PC-9 (cell line): Measurements from ENCODE around the gene SLC2A9. TPM values are rescaled to one million over a fixed set of nuclear protein-coding genes. Genes with fewer than 3 reads are reported as not detected.

Experiments used
- BruUV-seq: library from RNA; stranded (reverse); fragments of 400-500 nt; replicated peaks from 2 replicates; lab custom pipeline; 2021; lab: Mats Ljungman, UMichigan
- CTCF ChIA-PET: fragments of 300-600 bp; sonication (Branson Sonifier 250); formaldehyde crosslinking; loops from one replicate; lab custom pipeline; 2022; ENCODE audit warnings: antibody characterized with exemption; lab: Charles Lee
- POLR2A ChIA-PET: fragments of 300-600 bp; sonication (Branson Sonifier 250); formaldehyde crosslinking; loops from one replicate; lab custom pipeline; 2022; ENCODE audit warnings: antibody characterized with exemption; ENCODE audit not compliant: unreplicated experiment; lab: Charles Lee
- DNase-seq, 2 experiments: peaks; one replicate each; pipeline versions ENCODE4 v3.0.0 to v3.0.0-alpha.2; 2015 to 2022; ENCODE audit warnings: mixed read lengths in 1 of 2
- H2AFZ ChIP-seq: fragments of 200-600 bp; sonication (generic); 2 replicates; pipeline ENCODE4 v1.8.1; 2017; ENCODE audit warnings: antibody characterized with exemption
- H3F3A ChIP-seq: fragments of 200-600 bp; sonication (generic); 2 replicates; pipeline ENCODE4 v1.8.1; 2017; ENCODE audit warnings: antibody characterized with exemption, mild to moderate bottlenecking, low read depth; ENCODE audit not compliant: insufficient read depth
- H3K27ac ChIP-seq: fragments of 200-600 bp; sonication (generic); 2 replicates; pipeline ENCODE4 v1.6.1; 2016; ENCODE audit warnings: mixed run types
- H3K27me3 ChIP-seq: fragments of 200-600 bp; sonication (generic); 2 replicates; pipeline ENCODE4 v1.6.1; 2016; ENCODE audit warnings: low read depth, mixed run types; ENCODE audit not compliant: insufficient read depth
- H3K36me3 ChIP-seq: fragments of 200-600 bp; sonication (generic); 2 replicates; pipeline ENCODE4 v1.6.1; 2016; ENCODE audit warnings: low read depth, mixed run types
- H3K4me1 ChIP-seq: fragments of 200-600 bp; sonication (generic); replicated peaks from 2 replicates; pipeline ENCODE4 v1.6.1; 2016; ENCODE audit warnings: mixed run types; ENCODE audit not compliant: insufficient read depth
- H3K4me2 ChIP-seq: fragments of 200-600 bp; sonication (generic); 2 replicates; pipeline ENCODE4 v1.6.1; 2017; ENCODE audit warnings: mixed run types
- H3K4me3 ChIP-seq: fragments of 200-600 bp; sonication (generic); 2 replicates; pipeline ENCODE4 v1.6.1; 2016; ENCODE audit warnings: mixed run types
- H3K79me2 ChIP-seq: fragments of 200-600 bp; sonication (generic); 2 replicates; pipeline ENCODE4 v1.6.1; 2017; ENCODE audit warnings: low read depth, mixed run types
- H3K9me2 ChIP-seq: fragments of 200-600 bp; sonication (generic); 2 replicates; pipeline ENCODE4 v1.8.1; 2017; ENCODE audit warnings: mild to moderate bottlenecking; ENCODE audit not compliant: insufficient read depth
- H3K9me3 ChIP-seq: fragments of 200-600 bp; sonication (generic); 2 replicates; pipeline ENCODE4 v1.8.1; 2016; ENCODE audit warnings: low read depth; ENCODE audit not compliant: insufficient read depth
- H4K20me1 ChIP-seq: fragments of 200-600 bp; sonication (generic); 2 replicates; pipeline ENCODE4 v1.8.1; 2017; ENCODE audit not compliant: insufficient read depth
- CTCF ChIP-seq: fragments of 200-600 bp; sonication (generic); conservative IDR thresholded peaks from 2 replicates; pipeline ENCODE4 v1.6.1; 2017; ENCODE audit warnings: mixed run types, antibody characterized with exemption, mild to moderate bottlenecking, moderate library complexity
- EZH2 ChIP-seq: fragments of 200-600 bp; sonication (generic); IDR thresholded peaks from 2 replicates; pipeline ENCODE4 v1.8.0; 2017; ENCODE audit warnings: antibody characterized with exemption, low read depth
- intact Hi-C: fragments of 100-400 bp; cut with micrococcal nuclease; formaldehyde crosslinking; loops from one replicate; pipeline ENCODE4 v1.10.0; 2022; ENCODE audit not compliant: unreplicated experiment
- total RNA-seq: library from RNA; stranded (reverse); gene quantifications from 2 replicates; pipeline ENCODE4 v1.2.3, GENCODE V29; 2021

The SLC2A9 gene
- total RNA-seq, 1 experiment from 2014 or later = 0.28 TPM

GRCh38 chr4:9906996-9907395 is 114.3 kb downstream of the SLC2A9 start:
- no peak for TF ChIP-seq CTCF
- no peak for TF ChIP-seq EZH2
- no peak overlapping the region for H3K27ac ChIP-seq

DNA sequence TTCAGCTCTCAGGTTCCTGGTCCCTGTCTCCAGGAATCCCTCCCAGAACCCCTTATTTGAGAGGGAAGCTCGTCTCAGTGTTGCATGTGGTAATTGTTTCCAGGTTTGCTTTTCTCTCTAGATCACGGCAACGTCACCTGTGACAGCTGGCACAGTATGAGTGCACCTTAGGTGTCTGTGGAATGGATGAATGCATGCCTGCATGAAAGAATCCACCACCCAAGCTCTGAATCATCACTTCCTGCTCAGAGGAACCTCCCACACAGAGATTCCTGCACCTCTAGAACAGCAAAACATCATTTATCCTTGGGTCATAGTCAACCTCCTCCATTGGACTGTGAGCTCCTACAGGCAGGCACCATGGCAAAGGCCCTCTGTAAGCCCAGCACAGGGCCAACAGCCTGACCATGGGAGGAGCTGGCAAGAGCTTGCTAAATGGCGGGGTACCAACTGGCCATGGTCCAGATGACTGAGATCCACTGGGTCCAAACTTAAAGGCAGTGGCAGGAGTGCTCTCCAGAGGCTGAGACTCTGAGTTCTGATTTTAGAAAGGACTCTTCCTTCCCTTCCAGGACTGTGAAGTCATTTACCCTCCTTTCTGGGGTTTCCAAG is 116.2 kb downstream of the SLC2A9 start:
- Histone ChIP-seq H3K4me1 (no peaks in the 10 kb centered on the region), H3K79me2 (no peaks in the 10 kb centered on the region), H3K27me3 (peaks cover 11% of the 10 kb centered on the region; the same call in 1 of the 2 replicates), H3K27ac (no peak overlapping the region), H3K4me2 (no peak overlapping the region), H3K36me3 (no peaks in the 10 kb centered on the region), H2AFZ (no peak overlapping the region), H3K9me2 (no peaks in the 10 kb centered on the region), H3F3A (no peaks in the 10 kb centered on the region), H4K20me1 (no peaks in the 10 kb centered on the region), H3K9me3 (no peaks in the 10 kb centered on the region), H3K4me3 (no peak overlapping the region)
- DNase-seq = peak in 1 of 2 experiments; percentile 46
- CTCF ChIA-PET = no interaction called here
- TF ChIP-seq EZH2 = no peak
- intact Hi-C loops = no loop called here
- BruUV-seq = no TSS peak
- POLR2A ChIA-PET = no interaction called here

More at GRCh38 chr4:9906996-9907395, 114.3 kb downstream of the SLC2A9 start:
- intact Hi-C loops = no loop called here
- Histone ChIP-seq H3K4me3 (no peak overlapping the region), H3K79me2 (no peaks in the 10 kb centered on the region), H3F3A (no peaks in the 10 kb centered on the region), H3K4me2 (no peak overlapping the region), H4K20me1 (no peaks in the 10 kb centered on the region), H3K9me2 (no peaks in the 10 kb centered on the region), H3K36me3 (no peaks in the 10 kb centered on the region), H2AFZ (no peak overlapping the region), H3K9me3 (no peaks in the 10 kb centered on the region), H3K4me1 (no peaks in the 10 kb centered on the region), H3K27me3 (peaks cover 18% of the 10 kb centered on the region; the same call in 1 of the 2 replicates)
- CTCF ChIA-PET = no interaction called here
- no TSS peak for BruUV-seq
- POLR2A ChIA-PET = no interaction called here
- no peak for DNase-seq

DNA sequence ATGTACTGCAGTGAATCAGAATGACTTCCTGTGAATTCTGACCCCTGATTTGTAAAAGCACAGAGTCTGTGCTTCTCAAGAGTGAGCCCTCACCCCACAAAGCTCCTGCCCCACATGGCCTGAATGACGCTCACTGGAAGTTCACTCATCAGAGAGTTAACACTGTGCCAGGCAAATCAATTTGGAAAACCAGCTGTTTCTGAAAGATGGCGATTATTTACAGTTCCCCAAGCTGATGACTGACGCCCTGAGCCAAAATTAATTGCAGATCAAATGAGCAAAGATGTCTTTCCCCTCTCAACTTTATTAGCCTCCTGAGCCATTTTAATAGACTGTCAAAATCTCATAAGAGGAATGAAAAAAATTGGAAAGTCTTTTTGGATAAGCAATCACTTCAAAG is 118.0 kb downstream of the SLC2A9 start:
- Histone ChIP-seq H3K9me3 (no peaks in the 10 kb centered on the region), H4K20me1 (no peaks in the 10 kb centered on the region), H3K4me2 (no peak overlapping the region), H2AFZ (no peak overlapping the region), H3K36me3 (no peaks in the 10 kb centered on the region), H3K79me2 (no peaks in the 10 kb centered on the region), H3F3A (no peaks in the 10 kb centered on the region), H3K27me3 (peaks cover 9% of the 10 kb centered on the region; the same call in 1 of the 2 replicates), H3K4me1 (no peaks in the 10 kb centered on the region), H3K4me3 (no peak overlapping the region), H3K27ac (no peak overlapping the region), H3K9me2 (no peaks in the 10 kb centered on the region)
- intact Hi-C loops = no loop called here
- BruUV-seq = no TSS peak
- TF ChIP-seq CTCF = no peak
- TF ChIP-seq EZH2 = no peak
- CTCF ChIA-PET = no interaction called here
- no peak for DNase-seq
- POLR2A ChIA-PET = no interaction called here
